ENCODE results near the gene ZNF8. TPM values are rescaled to one million over a fixed set of nuclear protein-coding genes. Genes with fewer than 3 reads are reported as not detected.
"Not testable (repeated sequence)": the region's sequence is repeated elsewhere in the genome, so short reads cannot be mapped to it uniquely, and the experiment has no call there.

ZNF8 gene
- total RNA-seq, 2 donors from 2014 or later: 3.6 to 4.2 TPM

- Mint-ChIP-seq H3K27ac (no peak overlapping the region), H3K4me3 (no peak overlapping the region), H3K27me3 (no peaks in the 10 kb centered on the region), H3K4me1 (ENCODE audit: low read depth in 2 of 2) (peaks cover 6 to 8% of the 10 kb centered on the region in 2 donors), H3K9me3 (no peaks in the 10 kb centered on the region), H3K36me3 (peaks cover 3% of the 10 kb centered on the region)
- DNase-seq (ENCODE audit: low spot score) (no peak), ATAC-seq (no peak)
Measured at GRCh38 chr19:58334691-58335249, 56.0 kb downstream of the ZNF8 start.

GRCh38 chr19:58335630-58336029, 56.9 kb downstream of the ZNF8 start:
- no peak overlapping the region for H3K4me3 Mint-ChIP-seq
- peaks cover 10 to 11% of the 10 kb centered on the region in 2 donors for H3K4me1 Mint-ChIP-seq (ENCODE audit: low read depth in 2 of 2)
- peaks cover 7% of the 10 kb centered on the region for H3K36me3 Mint-ChIP-seq
- H3K27me3 Mint-ChIP-seq: no peaks in the 10 kb centered on the region
- H3K27ac Mint-ChIP-seq: no peak overlapping the region
- ATAC-seq: no peak
- H3K9me3 Mint-ChIP-seq: no peaks in the 10 kb centered on the region
- DNase-seq (ENCODE audit: low spot score): no peak

GRCh38 chr19:58336216-58336615, 57.5 kb downstream of the ZNF8 start:
- Mint-ChIP-seq H3K4me3 (no peak overlapping the region), H3K36me3 (peaks cover 11% of the 10 kb centered on the region), H3K27ac (no peak overlapping the region), H3K9me3 (no peaks in the 10 kb centered on the region), H3K27me3 (no peaks in the 10 kb centered on the region), H3K4me1 (ENCODE audit: low read depth in 2 of 2) (peaks cover 6 to 8% of the 10 kb centered on the region in 2 donors)
- no peak for ATAC-seq
- DNase-seq (ENCODE audit: low spot score): no peak

- no peaks in the 10 kb centered on the region for H3K27me3 Mint-ChIP-seq
- DNase-seq (ENCODE audit: low spot score): no peak
- H3K4me1 Mint-ChIP-seq (ENCODE audit: low read depth in 2 of 2): peaks cover 6 to 10% of the 10 kb centered on the region in 2 donors
- H3K27ac Mint-ChIP-seq: no peak overlapping the region
- H3K9me3 Mint-ChIP-seq: no peaks in the 10 kb centered on the region
- no peak overlapping the region for H3K4me3 Mint-ChIP-seq
- ATAC-seq: no peak
- peaks cover 13% of the 10 kb centered on the region for H3K36me3 Mint-ChIP-seq
Measured at GRCh38 chr19:58336820-58337219, 58.1 kb downstream of the ZNF8 start.

- Mint-ChIP-seq H3K4me1 (ENCODE audit: low read depth in 2 of 2) (peaks cover 6 to 10% of the 10 kb centered on the region in 2 donors), H3K9me3 (no peaks in the 10 kb centered on the region), H3K4me3 (no peak overlapping the region), H3K27ac (no peak overlapping the region), H3K36me3 (peaks cover 13% of the 10 kb centered on the region), H3K27me3 (no peaks in the 10 kb centered on the region)
- no peak for ATAC-seq
- no peak for DNase-seq (ENCODE audit: low spot score)
Measured at GRCh38 chr19:58338336-58338735, 59.6 kb downstream of the ZNF8 start.

- no peak for ATAC-seq
- H3K9me3 Mint-ChIP-seq: no peaks in the 10 kb centered on the region
- H3K27ac Mint-ChIP-seq: no peak overlapping the region
- no peaks in the 10 kb centered on the region for H3K27me3 Mint-ChIP-seq
- no peak for DNase-seq (ENCODE audit: low spot score)
- H3K4me3 Mint-ChIP-seq: no peak overlapping the region
- peaks cover 13% of the 10 kb centered on the region for H3K36me3 Mint-ChIP-seq
- H3K4me1 Mint-ChIP-seq (ENCODE audit: low read depth in 2 of 2): peaks cover 6 to 10% of the 10 kb centered on the region in 2 donors
Measured at GRCh38 chr19:58338825-58339558, 60.2 kb downstream of the ZNF8 start.

- ATAC-seq (no peak), DNase-seq (ENCODE audit: low spot score) (no peak)
- H3K9me3 Mint-ChIP-seq: no peaks in the 10 kb centered on the region
- peaks cover 6 to 20% of the 10 kb centered on the region in 2 donors for H3K4me1 Mint-ChIP-seq (ENCODE audit: low read depth in 2 of 2)
- H3K27me3 Mint-ChIP-seq: peaks cover 3 to 23% of the 10 kb centered on the region in 2 donors
- peaks cover 6% of the 10 kb centered on the region for H3K36me3 Mint-ChIP-seq
- peak overlapping the region; percentile 32 for H3K4me3 Mint-ChIP-seq
- H3K27ac Mint-ChIP-seq: peak overlapping the region in 1 of 2 donors; percentile 27
Measured at GRCh38 chr19:58345558-58345957, 66.8 kb downstream of the ZNF8 start.

GRCh38 chr19:58346961-58347929, 68.5 kb downstream of the ZNF8 start:
- H3K4me3 Mint-ChIP-seq: peak overlapping the region; percentile 78
- peak overlapping the region in 1 of 2 donors; percentile 31 for H3K27ac Mint-ChIP-seq
- H3K36me3 Mint-ChIP-seq: no peaks in the 10 kb centered on the region
- H3K27me3 Mint-ChIP-seq: peaks cover 3 to 23% of the 10 kb centered on the region in 2 donors
- ATAC-seq: peak; percentile 94 to 97
- peaks cover 6 to 18% of the 10 kb centered on the region in 2 donors for H3K4me1 Mint-ChIP-seq (ENCODE audit: low read depth in 2 of 2)
- peak; percentile 73 for DNase-seq (ENCODE audit: low spot score)
- H3K9me3 Mint-ChIP-seq: no peaks in the 10 kb centered on the region

GRCh38 chr19:58348080-58348479, 69.3 kb downstream of the ZNF8 start:
- Mint-ChIP-seq H3K27ac (peak overlapping the region in 1 of 2 donors; percentile 31), H3K4me3 (peak overlapping the region; percentile 78), H3K27me3 (peaks cover 3 to 23% of the 10 kb centered on the region in 2 donors), H3K4me1 (ENCODE audit: low read depth in 2 of 2) (peaks cover 6 to 18% of the 10 kb centered on the region in 2 donors)
- ATAC-seq; DNase-seq (ENCODE audit: low spot score); H3K36me3 Mint-ChIP-seq; H3K9me3 Mint-ChIP-seq: not testable (repeated sequence)

- no peaks in the 10 kb centered on the region for H3K9me3 Mint-ChIP-seq
- H3K27ac Mint-ChIP-seq: no peak overlapping the region
- H3K27me3 Mint-ChIP-seq: peaks cover 3 to 22% of the 10 kb centered on the region in 2 donors
Measured at GRCh38 chr19:58349590-58349989, 70.8 kb downstream of the ZNF8 start.

GRCh38 chr19:58350001-58350861, 71.5 kb downstream of the ZNF8 start:
- ATAC-seq (no peak), DNase-seq (ENCODE audit: low spot score) (no peak)
- Mint-ChIP-seq H3K27ac (no peak overlapping the region), H3K4me3 (peak overlapping the region; percentile 60), H3K4me1 (ENCODE audit: low read depth in 2 of 2) (peaks cover 6 to 15% of the 10 kb centered on the region in 2 donors), H3K27me3 (peaks cover 3 to 16% of the 10 kb centered on the region in 2 donors), H3K9me3 (no peaks in the 10 kb centered on the region), H3K36me3 (no peaks in the 10 kb centered on the region)

More at GRCh38 chr19:58349590-58349989, 70.8 kb downstream of the ZNF8 start:
- Mint-ChIP-seq H3K4me3 (peak overlapping the region; percentile 60), H3K4me1 (ENCODE audit: low read depth in 2 of 2) (peaks cover 6 to 18% of the 10 kb centered on the region in 2 donors), H3K36me3 (no peaks in the 10 kb centered on the region)
- no peak for ATAC-seq
- DNase-seq (ENCODE audit: low spot score): no peak

GRCh38 chr19:58350871-58351557, 72.3 kb downstream of the ZNF8 start:
- peaks cover 0 to 8% of the 10 kb centered on the region in 2 donors for H3K27me3 Mint-ChIP-seq
- no peak for ATAC-seq
- no peak for DNase-seq (ENCODE audit: low spot score)
- no peaks in the 10 kb centered on the region for H3K36me3 Mint-ChIP-seq
- H3K9me3 Mint-ChIP-seq: no peaks in the 10 kb centered on the region
- H3K4me3 Mint-ChIP-seq: no peak overlapping the region
- no peak overlapping the region for H3K27ac Mint-ChIP-seq
- H3K4me1 Mint-ChIP-seq (ENCODE audit: low read depth in 2 of 2): peaks cover 6 to 12% of the 10 kb centered on the region in 2 donors
